ENCODE measurements around the gene CD2.
"Not testable (repeated sequence)": the region's sequence is repeated elsewhere in the genome, so short reads cannot be mapped to it uniquely, and the experiment has no call there.

The CD2 gene

GRCh38 chr1:116751146-116751545 is 3.1 kb upstream of the CD2 start:
- TF ChIP-seq, protein P1, sequence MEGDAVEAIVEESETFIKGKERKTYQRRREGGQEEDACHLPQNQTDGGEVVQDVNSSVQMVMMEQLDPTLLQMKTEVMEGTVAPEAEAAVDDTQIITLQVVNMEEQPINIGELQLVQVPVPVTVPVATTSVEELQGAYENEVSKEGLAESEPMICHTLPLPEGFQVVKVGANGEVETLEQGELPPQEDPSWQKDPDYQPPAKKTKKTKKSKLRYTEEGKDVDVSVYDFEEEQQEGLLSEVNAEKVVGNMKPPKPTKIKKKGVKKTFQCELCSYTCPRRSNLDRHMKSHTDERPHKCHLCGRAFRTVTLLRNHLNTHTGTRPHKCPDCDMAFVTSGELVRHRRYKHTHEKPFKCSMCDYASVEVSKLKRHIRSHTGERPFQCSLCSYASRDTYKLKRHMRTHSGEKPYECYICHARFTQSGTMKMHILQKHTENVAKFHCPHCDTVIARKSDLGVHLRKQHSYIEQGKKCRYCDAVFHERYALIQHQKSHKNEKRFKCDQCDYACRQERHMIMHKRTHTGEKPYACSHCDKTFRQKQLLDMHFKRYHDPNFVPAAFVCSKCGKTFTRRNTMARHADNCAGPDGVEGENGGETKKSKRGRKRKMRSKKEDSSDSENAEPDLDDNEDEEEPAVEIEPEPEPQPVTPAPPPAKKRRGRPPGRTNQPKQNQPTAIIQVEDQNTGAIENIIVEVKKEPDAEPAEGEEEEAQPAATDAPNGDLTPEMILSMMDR (IDR thresholded peaks at IDR 0.05; ENCODE audit: low read depth, low read length): no peak
- TF ChIP-seq MAX (IDR thresholded peaks at IDR 0.05; ENCODE audit: low read depth, low read length) (no peak), MYC (IDR thresholded peaks at IDR 0.05; ENCODE audit: low read depth, low read length) (no peak), POLR2A (IDR thresholded peaks at IDR 0.05; ENCODE audit: extremely low read depth, insufficient read length) (no peak)
- DNase-seq (ENCODE audit: low read depth): peak; percentile 58
- no peak overlapping the region for H3K4me3 ChIP-seq (ENCODE audit: low read depth, low read length)

DNA sequence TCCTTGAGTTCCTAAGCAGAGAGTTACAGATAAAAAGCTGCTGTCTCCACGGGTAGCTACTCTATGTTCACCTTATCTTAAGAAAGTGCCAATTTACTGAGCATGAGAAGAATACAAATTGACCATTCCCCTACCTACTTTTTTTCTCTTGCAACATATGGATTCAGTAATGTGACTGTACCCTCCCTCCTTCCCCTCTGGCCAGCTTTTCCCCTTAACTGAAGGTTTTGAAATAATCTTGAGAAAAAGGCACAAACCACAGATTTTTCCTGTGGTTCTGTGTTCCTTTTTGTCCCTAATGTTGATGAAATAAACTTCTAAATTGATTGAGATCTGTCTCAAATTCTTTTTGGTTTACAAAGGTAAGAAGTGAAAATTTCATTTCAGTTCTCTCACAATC is 2.6 kb upstream of the CD2 start:
- TF ChIP-seq, protein P1 (IDR thresholded peaks at IDR 0.05; ENCODE audit: low read depth, low read length): no peak
- TF ChIP-seq POLR2A (IDR thresholded peaks at IDR 0.05; ENCODE audit: extremely low read depth, insufficient read length): no peak
- H3K4me3 ChIP-seq (ENCODE audit: low read depth, low read length): no peak overlapping the region

GRCh38 chr1:116753312-116753711 is 918 bp upstream of the CD2 start:
- TF ChIP-seq MAX (IDR thresholded peaks at IDR 0.05; ENCODE audit: low read depth, low read length): no peak
- TF ChIP-seq POLR2A (IDR thresholded peaks at IDR 0.05; ENCODE audit: extremely low read depth, insufficient read length): no peak
- TF ChIP-seq MYC (IDR thresholded peaks at IDR 0.05; ENCODE audit: low read depth, low read length): no peak
- TF ChIP-seq, protein P1 (IDR thresholded peaks at IDR 0.05; ENCODE audit: low read depth, low read length): no peak
- DNase-seq (ENCODE audit: low read depth): no peak
- H3K4me3 ChIP-seq (ENCODE audit: low read depth, low read length): no peak overlapping the region

More for the DNA sequence above, 2.6 kb upstream of the CD2 start:
- peak; percentile 79 for DNase-seq (ENCODE audit: low read depth)

GRCh38 chr1:116755066-116755465 is 836 bp downstream of the CD2 start:
- no peak for DNase-seq (ENCODE audit: low read depth)
- H3K4me3 ChIP-seq (ENCODE audit: low read depth, low read length): no peak overlapping the region
- no peak for TF ChIP-seq POLR2A (IDR thresholded peaks at IDR 0.05; ENCODE audit: extremely low read depth, insufficient read length)
- TF ChIP-seq, protein P1 (IDR thresholded peaks at IDR 0.05; ENCODE audit: low read depth, low read length): no peak
- TF ChIP-seq MYC (IDR thresholded peaks at IDR 0.05; ENCODE audit: low read depth, low read length): no peak
- no peak for TF ChIP-seq MAX (IDR thresholded peaks at IDR 0.05; ENCODE audit: low read depth, low read length)

DNA sequence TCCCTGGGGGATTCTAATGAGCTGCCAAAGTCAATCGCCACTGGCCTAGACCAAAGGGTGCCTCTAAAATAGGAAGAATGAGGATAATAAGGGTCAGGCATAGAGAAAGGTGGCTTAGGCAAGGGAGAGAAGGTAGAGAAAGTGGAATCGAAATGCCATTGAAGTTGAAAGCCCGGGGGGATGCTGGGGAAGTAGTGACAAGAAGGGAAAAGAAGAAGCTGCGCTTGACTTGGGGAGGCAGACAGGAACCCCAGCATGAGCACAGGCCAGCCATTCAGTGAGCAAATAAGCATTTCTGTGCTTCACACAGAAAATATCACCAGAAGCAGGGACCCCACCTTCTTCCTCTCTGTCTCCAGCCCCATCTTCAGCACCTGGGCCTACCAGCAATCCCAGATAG is 1.5 kb downstream of the CD2 start:
- H3K4me3 ChIP-seq (ENCODE audit: low read depth, low read length): no peak overlapping the region
- no peak for TF ChIP-seq POLR2A (IDR thresholded peaks at IDR 0.05; ENCODE audit: extremely low read depth, insufficient read length)
- no peak for TF ChIP-seq MYC (IDR thresholded peaks at IDR 0.05; ENCODE audit: low read depth, low read length)
- no peak for TF ChIP-seq MAX (IDR thresholded peaks at IDR 0.05; ENCODE audit: low read depth, low read length)
- TF ChIP-seq, protein P1 (IDR thresholded peaks at IDR 0.05; ENCODE audit: low read depth, low read length): no peak
- no peak for DNase-seq (ENCODE audit: low read depth)

GRCh38 chr1:116756092-116756491 is 1.9 kb downstream of the CD2 start:
- not testable (repeated sequence) for H3K4me3 ChIP-seq (ENCODE audit: low read depth, low read length); DNase-seq (ENCODE audit: low read depth)

GRCh38 chr1:116758456-116758815 is 4.2 kb downstream of the CD2 start:
- DNase-seq (ENCODE audit: low read depth): not testable (repeated sequence)

More at GRCh38 chr1:116758456-116758815, 4.2 kb downstream of the CD2 start:
- not testable (repeated sequence) for H3K4me3 ChIP-seq (ENCODE audit: low read depth, low read length)

Measured in NB4 (cell line).